GM12864 (cell line): ENCODE data around the gene ZDHHC14.

Source experiments
- DNase-seq: peaks from one replicate; pipeline ENCODE4 v3.0.0-alpha.2; 2011; ENCODE audit warnings: low read depth
- H3K4me3 ChIP-seq: 2 replicates; pipeline ENCODE4 v1.5.1; 2011; ENCODE audit warnings: mild to moderate bottlenecking, low read depth, low read length, control low read depth
- TF ChIP-seq, protein P1 (sequence below): IDR thresholded peaks from 2 replicates; pipeline ENCODE4 v1.5.1; 2011; ENCODE audit warnings: low read depth, mild to moderate bottlenecking, moderate library complexity, low read length, control low read depth, inconsistent platforms; ENCODE audit errors: missing control alignments

ZDHHC14 gene

DNA sequence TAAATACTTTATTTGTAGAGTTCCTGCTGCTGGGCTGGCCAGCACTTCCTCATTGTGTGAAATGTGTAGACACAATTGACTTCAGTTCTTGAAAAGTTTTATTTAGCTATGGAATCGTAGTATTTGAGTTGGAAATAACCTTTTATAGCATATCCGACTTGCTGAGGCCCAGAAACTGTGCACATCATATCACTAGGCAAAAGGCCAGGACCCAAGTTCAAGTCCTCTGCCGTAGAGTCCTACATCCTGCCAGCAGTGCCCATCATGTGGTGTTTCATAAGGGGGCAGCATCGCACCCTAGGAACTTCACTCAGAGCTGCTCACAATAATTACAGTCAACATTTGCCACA lies 234.4 kb downstream of the ZDHHC14 start:
- no peak overlapping the region for H3K4me3 ChIP-seq
- TF ChIP-seq, protein P1, sequence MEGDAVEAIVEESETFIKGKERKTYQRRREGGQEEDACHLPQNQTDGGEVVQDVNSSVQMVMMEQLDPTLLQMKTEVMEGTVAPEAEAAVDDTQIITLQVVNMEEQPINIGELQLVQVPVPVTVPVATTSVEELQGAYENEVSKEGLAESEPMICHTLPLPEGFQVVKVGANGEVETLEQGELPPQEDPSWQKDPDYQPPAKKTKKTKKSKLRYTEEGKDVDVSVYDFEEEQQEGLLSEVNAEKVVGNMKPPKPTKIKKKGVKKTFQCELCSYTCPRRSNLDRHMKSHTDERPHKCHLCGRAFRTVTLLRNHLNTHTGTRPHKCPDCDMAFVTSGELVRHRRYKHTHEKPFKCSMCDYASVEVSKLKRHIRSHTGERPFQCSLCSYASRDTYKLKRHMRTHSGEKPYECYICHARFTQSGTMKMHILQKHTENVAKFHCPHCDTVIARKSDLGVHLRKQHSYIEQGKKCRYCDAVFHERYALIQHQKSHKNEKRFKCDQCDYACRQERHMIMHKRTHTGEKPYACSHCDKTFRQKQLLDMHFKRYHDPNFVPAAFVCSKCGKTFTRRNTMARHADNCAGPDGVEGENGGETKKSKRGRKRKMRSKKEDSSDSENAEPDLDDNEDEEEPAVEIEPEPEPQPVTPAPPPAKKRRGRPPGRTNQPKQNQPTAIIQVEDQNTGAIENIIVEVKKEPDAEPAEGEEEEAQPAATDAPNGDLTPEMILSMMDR, result no peak
- no peak for DNase-seq

DNA sequence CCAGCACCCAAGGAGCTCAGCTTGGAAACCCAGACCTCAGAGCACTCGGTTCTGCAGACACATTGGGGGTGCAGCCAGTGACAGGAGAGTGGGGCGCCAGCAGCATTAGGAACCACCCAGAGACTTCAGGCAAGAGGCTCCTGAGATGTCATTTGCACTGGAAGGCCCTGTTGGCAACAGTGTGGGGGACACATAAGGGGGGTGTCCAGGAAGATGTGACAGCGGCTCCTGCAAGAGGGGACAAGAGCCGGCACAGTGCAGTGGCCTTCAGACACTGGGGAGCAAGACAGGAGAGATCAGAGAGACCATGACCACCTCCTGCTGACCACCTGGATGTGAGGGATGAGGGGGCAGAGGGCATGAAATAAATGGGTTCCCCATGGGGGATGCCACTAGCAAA lies 235.0 kb downstream of the ZDHHC14 start:
- no peak overlapping the region for H3K4me3 ChIP-seq
- TF ChIP-seq, protein P1, result no peak
- no peak for DNase-seq

DNA sequence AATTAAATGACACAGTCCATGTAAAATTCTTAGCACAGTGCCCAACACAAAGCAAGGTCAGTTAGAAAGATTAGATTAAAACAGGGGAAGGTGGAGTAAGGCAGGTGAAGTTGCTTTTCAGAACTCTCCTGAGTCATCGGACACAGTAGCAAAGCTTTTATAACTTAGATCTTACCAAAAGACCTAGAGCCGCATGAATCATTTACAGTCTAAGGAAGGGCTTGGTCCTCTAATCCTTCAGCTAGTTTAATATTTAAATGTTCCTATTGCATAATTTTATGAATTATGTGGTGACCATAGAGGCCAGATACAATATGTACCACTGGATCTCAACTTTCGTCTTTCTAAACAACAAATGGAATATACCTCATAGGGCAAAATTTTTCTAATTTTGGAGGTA lies 240.0 kb downstream of the ZDHHC14 start:
- DNase-seq, result no peak
- TF ChIP-seq, protein P1, result no peak
- H3K4me3 ChIP-seq, result no peak overlapping the region

DNA sequence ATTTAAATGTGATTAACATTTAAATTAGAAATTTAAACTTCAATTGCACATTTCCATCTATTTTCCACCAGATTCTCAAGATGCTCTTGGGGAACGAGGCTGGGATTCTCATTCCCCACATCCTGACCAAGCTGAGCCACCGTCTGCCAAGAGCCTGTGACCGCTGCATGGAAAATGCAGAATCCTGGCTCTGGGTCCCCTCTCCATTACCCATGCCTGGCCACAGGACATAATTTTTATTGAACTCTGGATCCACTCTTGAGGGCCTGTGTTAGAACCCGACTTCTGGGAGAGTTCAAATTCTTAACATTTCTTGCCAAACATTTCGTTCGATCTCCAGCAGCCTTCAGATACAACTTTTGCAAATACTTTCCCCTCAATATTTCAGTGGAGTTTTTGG lies 240.4 kb downstream of the ZDHHC14 start:
- H3K4me3 ChIP-seq, result no peak overlapping the region
- DNase-seq, result no peak
- TF ChIP-seq, protein P1, result no peak

DNA sequence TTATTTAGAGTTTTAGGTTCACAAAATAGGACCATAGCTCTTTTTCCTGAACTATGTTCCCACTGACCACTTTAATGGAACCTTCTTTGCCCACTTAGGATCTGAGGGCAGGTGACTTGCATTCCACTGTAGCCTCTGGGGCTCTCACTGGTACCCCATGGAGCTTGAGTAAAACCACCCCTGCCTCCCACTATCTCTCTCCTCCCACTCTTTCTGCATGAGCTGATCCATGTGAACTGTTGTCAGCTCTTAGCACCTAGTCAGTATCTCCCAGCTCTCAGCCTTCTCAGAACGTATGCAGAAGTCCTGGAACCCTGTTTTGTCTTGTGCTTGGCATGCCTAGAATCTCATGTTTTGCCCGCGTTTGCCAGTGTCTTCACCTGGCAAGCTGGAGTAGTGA lies 241.4 kb downstream of the ZDHHC14 start:
- TF ChIP-seq, protein P1, result no peak
- no peak overlapping the region for H3K4me3 ChIP-seq
- DNase-seq, result no peak

DNA sequence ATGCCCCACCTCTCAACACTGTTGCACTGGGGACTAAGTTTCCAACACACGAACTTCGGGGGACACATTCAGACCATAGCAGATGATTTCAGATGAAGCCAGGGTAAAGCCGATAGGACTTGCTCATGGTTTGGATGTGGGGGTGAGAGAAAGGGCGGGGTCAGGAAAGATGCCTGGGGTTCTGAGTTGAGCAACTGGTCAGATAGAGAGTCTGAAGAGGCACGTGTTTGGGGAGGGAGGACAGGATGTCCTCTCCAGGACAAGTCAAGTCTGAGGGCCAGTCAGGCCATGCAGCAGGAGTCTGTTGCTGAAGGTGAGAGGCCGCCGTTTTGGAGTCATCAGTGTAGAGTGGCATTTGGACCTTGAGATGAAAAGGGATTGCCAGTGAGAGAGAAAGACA lies 244.1 kb downstream of the ZDHHC14 start:
- TF ChIP-seq, protein P1, result no peak
- no peak for DNase-seq
- no peak overlapping the region for H3K4me3 ChIP-seq

DNA sequence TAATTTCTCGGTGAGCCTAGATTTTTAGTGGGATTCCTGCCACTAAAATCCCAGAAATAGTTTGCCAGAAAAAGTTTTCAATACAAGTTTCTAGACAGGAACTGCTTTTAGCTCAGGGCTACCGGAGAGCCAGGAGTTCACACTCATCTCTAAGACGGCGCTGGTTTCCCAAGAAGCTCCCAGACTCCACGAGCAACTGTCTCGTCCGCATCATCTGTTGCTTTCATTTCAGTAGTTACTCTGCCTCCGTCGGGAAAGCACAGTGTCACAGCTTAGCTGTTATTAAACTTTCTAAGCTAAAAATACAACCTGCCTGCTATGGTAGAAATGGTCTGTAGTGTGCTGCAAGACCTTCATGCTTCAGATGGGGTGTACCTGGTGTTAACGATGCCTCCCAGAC lies 244.8 kb downstream of the ZDHHC14 start:
- H3K4me3 ChIP-seq, result no peak overlapping the region; the same call in 1 of the 2 replicates
- no peak for DNase-seq
- TF ChIP-seq, protein P1, result no peak
